Gastroesophageal sphincter (tissue), 4 donors: ENCODE results near the gene NAA80. TPM values are rescaled to one million over a fixed set of nuclear protein-coding genes. Genes with fewer than 3 reads are reported as not detected.

Experiments used
- ATAC-seq: fragments of 150-250 bp; one replicate; pipeline ENCODE4 v1.9.1; 2016; ENCODE audit warnings: mild to moderate bottlenecking, moderate library complexity
- H3K27ac ChIP-seq, 4 donors: fragments of 200-600 bp; sonication (generic) in 3 of 4; 1 replicate in 3 of 4; 2 replicates in 1 of 4; pipeline ENCODE4 v1.5.1; 2016 to 2019
- H3K27me3 ChIP-seq: fragments of 200-600 bp; sonication (generic); one replicate; pipeline ENCODE4 v1.5.1; 2019
- H3K36me3 ChIP-seq, 2 donors: fragments of 200-600 bp; sonication (generic); one replicate each; pipeline ENCODE4 v1.5.1; 2019; ENCODE audit warnings: control low read depth in 1 of 2
- H3K4me1 ChIP-seq, 3 donors: fragments of 200-600 bp; sonication (generic); 1 replicate in 2 of 3; 2 replicates in 1 of 3; pipeline ENCODE4 v1.5.1; 2016 to 2019; ENCODE audit warnings: control low read depth in 2 of 3
- H3K4me3 ChIP-seq, 2 donors: fragments of 200-600 bp; sonication (generic); one replicate each; pipeline ENCODE4 v1.5.1; 2019; ENCODE audit warnings: mild to moderate bottlenecking in 1 of 2, moderate library complexity in 1 of 2
- H3K9me3 ChIP-seq, 3 donors: fragments of 200-600 bp; sonication (generic); one replicate each; pipeline ENCODE4 v1.5.1; 2017 to 2019; ENCODE audit warnings: control low read depth in 2 of 3
- CTCF ChIP-seq, 4 experiments: fragments of 200-600 bp in 2 of 4; fragments of 450-650 bp in 2 of 4; sonication (generic) in 1 of 4; IDR thresholded peaks; one replicate each; pipeline ENCODE4 v1.5.1; 2017 to 2019; ENCODE audit warnings: antibody characterized with exemption in 4 of 4, mild to moderate bottlenecking in 2 of 4, moderate library complexity in 2 of 4
- EP300 ChIP-seq: sonication (generic); formaldehyde crosslinking; IDR thresholded peaks from one replicate; pipeline ENCODE4 v1.6.1; 2017; ENCODE audit warnings: antibody characterized with exemption, mild to moderate bottlenecking
- POLR2A ChIP-seq, 2 donors: fragments of 450-650 bp; IDR thresholded peaks; one replicate each; pipeline ENCODE4 v1.6.1; 2017; ENCODE audit warnings: antibody characterized with exemption in 2 of 2, mild to moderate bottlenecking in 2 of 2, moderate library complexity in 1 of 2
- POLR2AphosphoS5 ChIP-seq: sonication (generic); formaldehyde crosslinking; IDR thresholded peaks from one replicate; pipeline ENCODE4 v1.6.1; 2017; ENCODE audit warnings: antibody characterized with exemption
- WGBS, 2 donors: methylation state at CpG; one replicate each; pipeline ENCODE4 v1.1.5; 2018; ENCODE audit warnings: low coverage in 1 of 2; 5-methylcytosine and 5-hydroxymethylcytosine counted together
- total RNA-seq, 4 donors: library from RNA; depleted of rRNA; stranded (reverse); fragments of >200 nt; gene quantifications; one replicate each; pipeline ENCODE4 v1.1.0, GENCODE V29; 2016

Gene NAA80
- total RNA-seq = 10 to 100 TPM in 1 of 4 donors, 1 to 10 TPM in 3; 4.2 to 12.3 (median 7.9) TPM

DNA sequence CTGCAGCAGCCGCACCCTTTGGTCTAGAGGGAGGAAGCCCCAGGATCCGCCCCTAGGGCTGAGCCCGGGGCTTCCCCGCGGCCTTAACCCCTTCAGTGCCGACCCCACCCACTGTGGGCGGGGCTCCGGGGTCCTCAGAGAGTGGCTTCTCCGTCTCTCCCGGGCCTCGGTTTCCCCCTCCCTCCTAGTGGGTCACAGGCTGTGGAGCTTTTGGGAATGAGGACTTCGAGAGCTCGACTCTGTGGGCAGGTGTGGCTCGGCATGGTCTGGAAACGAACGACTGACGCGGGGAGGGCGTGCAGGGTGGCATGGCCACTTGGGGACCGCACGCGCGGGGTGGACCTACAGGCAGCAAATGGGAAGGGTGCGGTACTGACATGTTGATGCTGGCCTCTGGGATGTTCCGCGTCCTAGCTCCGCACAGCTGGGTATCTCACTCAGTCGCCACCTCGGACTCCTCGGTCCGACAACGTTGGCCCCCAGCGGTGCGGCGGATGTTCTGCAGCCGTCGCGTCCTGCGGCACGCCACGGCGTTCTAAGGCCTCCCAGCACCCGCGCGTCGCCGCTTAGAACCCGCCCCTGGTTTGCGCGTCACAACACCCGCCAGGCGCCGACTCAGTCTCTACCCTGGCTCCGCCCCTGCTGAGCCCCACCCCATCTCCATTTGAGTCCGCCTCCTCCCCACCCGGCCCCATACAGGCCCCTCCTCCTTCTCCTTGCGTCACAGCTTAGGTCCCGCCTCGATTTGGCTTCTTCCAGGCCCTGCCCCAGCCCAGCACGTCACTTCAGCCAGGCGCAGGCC, at the start of gene NAA80, which contains the start of gene HYAL3:
Gene NAA80 (minus strand): TSS at position 570 of the 802 bp plus-strand sequence. CDS start 1,942 bp downstream, outside the sequence.
Gene HYAL3 (minus strand): TSS at position 570 of the 802 bp plus-strand sequence. CDS start 3,803 bp downstream, outside the sequence.
- TF ChIP-seq POLR2A (IDR thresholded peaks at IDR 0.05) (peak; percentile 91 to 92), POLR2AphosphoS5 (peak; percentile 92), CTCF (IDR thresholded peaks at IDR 0.05) (peak in 3 of 4 experiments; percentile 40 to 76 (median 69)), EP300 (no peak)
- peak; percentile 92 for ATAC-seq
- H3K36me3 ChIP-seq = peaks cover 0 to 12% of the 10 kb centered on the region in 2 donors
- peaks cover 0 to 56% (median 26%) of the 10 kb centered on the region in 3 donors for H3K4me1 ChIP-seq
- no peaks in the 10 kb centered on the region for H3K9me3 ChIP-seq
- H3K27me3 ChIP-seq = no peaks in the 10 kb centered on the region
- peak within 1 kb of the TSS; percentile 41 to 68 for H3K4me3 ChIP-seq
- 1% methylated on average over 14 of the region's 61 CpGs; no CpG with 5 or more reads in 1 of the 2 donors for WGBS, 2 donors
- peak within 1 kb of the TSS; percentile 64 to 92 (median 90) for H3K27ac ChIP-seq

- no peak for ATAC-seq
- Histone ChIP-seq H3K4me1 (peaks cover 0 to 64% (median 31%) of the 10 kb centered on the region in 3 donors), H3K36me3 (peaks cover 0 to 20% of the 10 kb centered on the region in 2 donors), H3K9me3 (no peaks in the 10 kb centered on the region), H3K4me3 (no peak overlapping the region), H3K27me3 (no peaks in the 10 kb centered on the region), H3K27ac (peak overlapping the region in 2 of 4 donors; percentile 32 to 48)
- no peak for TF ChIP-seq POLR2AphosphoS5
- no peak for TF ChIP-seq EP300
- no peak for TF ChIP-seq POLR2A (IDR thresholded peaks at IDR 0.05)
- peak in 3 of 4 experiments; percentile 23 to 63 (median 59) for TF ChIP-seq CTCF (IDR thresholded peaks at IDR 0.05)
- 9 to 20% methylated on average over 4 to 9 of the region's 14 CpGs for WGBS, 2 donors
These were observed 48.1 kb upstream of the NAA80 start for GRCh38 chr3:50347187-50347813.

GRCh38 chr3:50345586-50346234, 46.5 kb upstream of the NAA80 start, which contains the start of gene ZMYND10:
Gene ZMYND10, minus strand, starts transcription at chr3:50345732. Its CDS starts 153 bp downstream, at chr3:50345579.
- WGBS, 2 donors = 6 to 29% methylated on average over 8 to 11 of the region's 45 CpGs
- H3K4me1 ChIP-seq = peaks cover 0 to 66% (median 36%) of the 10 kb centered on the region in 3 donors
- peaks cover 0 to 20% of the 10 kb centered on the region in 2 donors for H3K36me3 ChIP-seq
- H3K9me3 ChIP-seq = no peaks in the 10 kb centered on the region
- no peaks in the 10 kb centered on the region for H3K27me3 ChIP-seq
- peak within 1 kb of the TSS in 1 of 2 donors; percentile 48 for H3K4me3 ChIP-seq
- TF ChIP-seq EP300 (no peak), POLR2AphosphoS5 (no peak), CTCF (IDR thresholded peaks at IDR 0.05) (no peak), POLR2A (IDR thresholded peaks at IDR 0.05) (no peak)
- peak; percentile 48 for ATAC-seq
- H3K27ac ChIP-seq = peak within 1 kb of the TSS in 1 of 4 donors; percentile 15

- 52 to 65% methylated on average over 4 to 6 of the region's 8 CpGs for WGBS, 2 donors
- TF ChIP-seq POLR2A (IDR thresholded peaks at IDR 0.05) = no peak
- TF ChIP-seq POLR2AphosphoS5 = no peak
- TF ChIP-seq EP300 = no peak
- TF ChIP-seq CTCF (IDR thresholded peaks at IDR 0.05) = no peak
- ATAC-seq = no peak
- Histone ChIP-seq H3K4me3 (peak overlapping the region in 1 of 2 donors; percentile 48), H3K36me3 (peaks cover 0 to 20% of the 10 kb centered on the region in 2 donors), H3K27me3 (no peaks in the 10 kb centered on the region), H3K4me1 (peaks cover 0 to 68% (median 37%) of the 10 kb centered on the region in 3 donors), H3K9me3 (no peaks in the 10 kb centered on the region), H3K27ac (no peak overlapping the region)
These were observed 45.8 kb upstream of the NAA80 start for GRCh38 chr3:50345008-50345407.
